ENCODE measurements around the gene TSPAN5.
"Not testable (repeated sequence)": the region's sequence is repeated elsewhere in the genome, so short reads cannot be mapped to it uniquely, and the experiment has no call there.

The TSPAN5 gene

GRCh38 chr4:98658287-98659105 lies at the start of gene TSPAN5:
TSS of gene TSPAN5 (minus strand) at chr4:98658611.
- peak within 1 kb of the TSS; percentile 75 for H3K9ac ChIP-seq (ENCODE audit: low read length)
- H3K27me3 ChIP-seq (ENCODE audit: control insufficient read depth, insufficient read depth, low read length) = peaks cover 38% of the 10 kb centered on the region
- H3K27ac ChIP-seq (ENCODE audit: low read depth, low read length) = no peak within 1 kb of the TSS
- no peaks in the 10 kb centered on the region for H3K9me3 ChIP-seq (ENCODE audit: control insufficient read depth, insufficient read depth, low read depth, low read length)
- H3K4me1 ChIP-seq (ENCODE audit: control insufficient read depth, insufficient read depth, low read length) = peaks cover 39% of the 10 kb centered on the region
- no peaks in the 10 kb centered on the region for H3K36me3 ChIP-seq (ENCODE audit: control insufficient read depth, insufficient read depth, low read length)
- peak within 1 kb of the TSS; percentile 84 for H3K4me3 ChIP-seq (ENCODE audit: low read depth, low read length)

- Histone ChIP-seq H3K4me1 (ENCODE audit: control insufficient read depth, insufficient read depth, low read length) (no peaks in the 10 kb centered on the region), H3K4me3 (ENCODE audit: low read depth, low read length) (no peak overlapping the region), H3K9ac (ENCODE audit: low read length) (no peak overlapping the region), H3K9me3 (ENCODE audit: control insufficient read depth, insufficient read depth, low read depth, low read length) (peaks cover 25% of the 10 kb centered on the region), H3K27me3 (ENCODE audit: control insufficient read depth, insufficient read depth, low read length) (no peaks in the 10 kb centered on the region), H3K27ac (ENCODE audit: low read depth, low read length) (no peak overlapping the region), H3K36me3 (ENCODE audit: control insufficient read depth, insufficient read depth, low read length) (no peaks in the 10 kb centered on the region)
These were observed 48.5 kb upstream of the TSPAN5 start for GRCh38 chr4:98706935-98707334.

GRCh38 chr4:98706200-98706813 lies 47.9 kb upstream of the TSPAN5 start:
- Histone ChIP-seq H3K4me3 (ENCODE audit: low read depth, low read length) (no peak overlapping the region), H3K27ac (ENCODE audit: low read depth, low read length) (no peak overlapping the region), H3K9me3 (ENCODE audit: control insufficient read depth, insufficient read depth, low read depth, low read length) (peaks cover 25% of the 10 kb centered on the region), H3K9ac (ENCODE audit: low read length) (no peak overlapping the region), H3K4me1 (ENCODE audit: control insufficient read depth, insufficient read depth, low read length) (no peaks in the 10 kb centered on the region), H3K27me3 (ENCODE audit: control insufficient read depth, insufficient read depth, low read length) (no peaks in the 10 kb centered on the region), H3K36me3 (ENCODE audit: control insufficient read depth, insufficient read depth, low read length) (no peaks in the 10 kb centered on the region)

GRCh38 chr4:98705586-98705985 lies 47.2 kb upstream of the TSPAN5 start:
- H3K9ac ChIP-seq (ENCODE audit: low read length); H3K4me1 ChIP-seq (ENCODE audit: control insufficient read depth, insufficient read depth, low read length); H3K4me3 ChIP-seq (ENCODE audit: low read depth, low read length); H3K36me3 ChIP-seq (ENCODE audit: control insufficient read depth, insufficient read depth, low read length); H3K27me3 ChIP-seq (ENCODE audit: control insufficient read depth, insufficient read depth, low read length); H3K27ac ChIP-seq (ENCODE audit: low read depth, low read length): not testable (repeated sequence)
- peaks cover 25% of the 10 kb centered on the region for H3K9me3 ChIP-seq (ENCODE audit: control insufficient read depth, insufficient read depth, low read depth, low read length)

- no peak overlapping the region for H3K4me3 ChIP-seq (ENCODE audit: low read depth, low read length)
These were observed 42.2 kb upstream of the TSPAN5 start for GRCh38 chr4:98700656-98701055.

GRCh38 chr4:98694076-98694475 lies 35.7 kb upstream of the TSPAN5 start:
- Histone ChIP-seq H3K36me3 (ENCODE audit: control insufficient read depth, insufficient read depth, low read length) (no peaks in the 10 kb centered on the region), H3K9ac (ENCODE audit: low read length) (no peak overlapping the region), H3K27me3 (ENCODE audit: control insufficient read depth, insufficient read depth, low read length) (no peaks in the 10 kb centered on the region), H3K9me3 (ENCODE audit: control insufficient read depth, insufficient read depth, low read depth, low read length) (peaks cover 16% of the 10 kb centered on the region), H3K4me3 (ENCODE audit: low read depth, low read length) (no peak overlapping the region), H3K27ac (ENCODE audit: low read depth, low read length) (no peak overlapping the region), H3K4me1 (ENCODE audit: control insufficient read depth, insufficient read depth, low read length) (no peaks in the 10 kb centered on the region)

More at GRCh38 chr4:98700656-98701055, 42.2 kb upstream of the TSPAN5 start:
- no peaks in the 10 kb centered on the region for H3K4me1 ChIP-seq (ENCODE audit: control insufficient read depth, insufficient read depth, low read length)
- H3K36me3 ChIP-seq (ENCODE audit: control insufficient read depth, insufficient read depth, low read length) = no peaks in the 10 kb centered on the region
- H3K27me3 ChIP-seq (ENCODE audit: control insufficient read depth, insufficient read depth, low read length) = no peaks in the 10 kb centered on the region
- H3K9me3 ChIP-seq (ENCODE audit: control insufficient read depth, insufficient read depth, low read depth, low read length) = peaks cover 37% of the 10 kb centered on the region
- no peak overlapping the region for H3K27ac ChIP-seq (ENCODE audit: low read depth, low read length)
- H3K9ac ChIP-seq (ENCODE audit: low read length) = no peak overlapping the region

- H3K4me3 ChIP-seq (ENCODE audit: low read depth, low read length) = no peak overlapping the region
- H3K9me3 ChIP-seq (ENCODE audit: control insufficient read depth, insufficient read depth, low read depth, low read length) = peaks cover 7% of the 10 kb centered on the region
- H3K36me3 ChIP-seq (ENCODE audit: control insufficient read depth, insufficient read depth, low read length) = no peaks in the 10 kb centered on the region
- H3K4me1 ChIP-seq (ENCODE audit: control insufficient read depth, insufficient read depth, low read length) = no peaks in the 10 kb centered on the region
- no peaks in the 10 kb centered on the region for H3K27me3 ChIP-seq (ENCODE audit: control insufficient read depth, insufficient read depth, low read length)
- H3K27ac ChIP-seq (ENCODE audit: low read depth, low read length) = no peak overlapping the region
- H3K9ac ChIP-seq (ENCODE audit: low read length) = no peak overlapping the region
These were observed 34.0 kb upstream of the TSPAN5 start for GRCh38 chr4:98692411-98692810.

- Histone ChIP-seq H3K27ac (ENCODE audit: low read depth, low read length) (no peak overlapping the region), H3K4me3 (ENCODE audit: low read depth, low read length) (no peak overlapping the region), H3K9ac (ENCODE audit: low read length) (no peak overlapping the region), H3K4me1 (ENCODE audit: control insufficient read depth, insufficient read depth, low read length) (no peaks in the 10 kb centered on the region), H3K36me3 (ENCODE audit: control insufficient read depth, insufficient read depth, low read length) (no peaks in the 10 kb centered on the region), H3K9me3 (ENCODE audit: control insufficient read depth, insufficient read depth, low read depth, low read length) (no peaks in the 10 kb centered on the region), H3K27me3 (ENCODE audit: control insufficient read depth, insufficient read depth, low read length) (no peaks in the 10 kb centered on the region)
These were observed 33.2 kb upstream of the TSPAN5 start for GRCh38 chr4:98691588-98691987.

- Histone ChIP-seq H3K27me3 (ENCODE audit: control insufficient read depth, insufficient read depth, low read length) (no peaks in the 10 kb centered on the region), H3K4me3 (ENCODE audit: low read depth, low read length) (no peak overlapping the region), H3K27ac (ENCODE audit: low read depth, low read length) (no peak overlapping the region), H3K4me1 (ENCODE audit: control insufficient read depth, insufficient read depth, low read length) (peaks cover 18% of the 10 kb centered on the region), H3K9ac (ENCODE audit: low read length) (no peak overlapping the region), H3K9me3 (ENCODE audit: control insufficient read depth, insufficient read depth, low read depth, low read length) (no peaks in the 10 kb centered on the region), H3K36me3 (ENCODE audit: control insufficient read depth, insufficient read depth, low read length) (no peaks in the 10 kb centered on the region)
These were observed 31.2 kb upstream of the TSPAN5 start for GRCh38 chr4:98689507-98690174.

GRCh38 chr4:98688411-98689290 lies 30.2 kb upstream of the TSPAN5 start:
- no peak overlapping the region for H3K4me3 ChIP-seq (ENCODE audit: low read depth, low read length)
- H3K9ac ChIP-seq (ENCODE audit: low read length) = no peak overlapping the region
- peaks cover 19% of the 10 kb centered on the region for H3K4me1 ChIP-seq (ENCODE audit: control insufficient read depth, insufficient read depth, low read length)
- H3K9me3 ChIP-seq (ENCODE audit: control insufficient read depth, insufficient read depth, low read depth, low read length) = no peaks in the 10 kb centered on the region
- H3K36me3 ChIP-seq (ENCODE audit: control insufficient read depth, insufficient read depth, low read length) = no peaks in the 10 kb centered on the region
- no peak overlapping the region for H3K27ac ChIP-seq (ENCODE audit: low read depth, low read length)
- no peaks in the 10 kb centered on the region for H3K27me3 ChIP-seq (ENCODE audit: control insufficient read depth, insufficient read depth, low read length)
